HEK293 (cell line): ENCODE measurements around the gene GOLT1B.

Experiments
- CTCF ChIA-PET: fragments of 350-600 bp; formaldehyde crosslinking; extraction: SDS; loops from one replicate; lab custom pipeline; 2021; ENCODE audit warnings: antibody characterized with exemption; lab: Yijun Ruan, JAX
- POLR2A ChIA-PET: fragments of 300-600 bp; formaldehyde crosslinking; extraction: SDS; loops from one replicate; lab custom pipeline; 2020; ENCODE audit warnings: antibody characterized with exemption, inconsistent platforms; lab: Yijun Ruan, JAX
- H3K27ac ChIP-seq: fragments of 200-500 bp; sonication (Bioruptor generic); 2 replicates; pipeline ENCODE4 v1.5.1; 2014; ENCODE audit warnings: low read depth, low read length, control low read depth, inconsistent platforms; ENCODE audit errors: extremely low read depth
- H3K36me3 ChIP-seq, 2 experiments: fragments of 200-500 bp in 1 of 2; sonication (Bioruptor generic) in 1 of 2; 1 replicate in 1 of 2; 2 replicates in 1 of 2; pipeline ENCODE4 v1.5.1; 2014 to 2017; ENCODE audit warnings: inconsistent platforms in 2 of 2, low read length in 2 of 2; ENCODE audit not compliant: control insufficient read depth in 2 of 2, insufficient read depth in 1 of 2
- H3K4me1 ChIP-seq: fragments of 200-500 bp; sonication (Bioruptor generic); 2 replicates; pipeline ENCODE4 v1.5.1; 2014; ENCODE audit warnings: mild to moderate bottlenecking, low read length, inconsistent platforms; ENCODE audit not compliant: control insufficient read depth, insufficient read depth
- H3K4me3 ChIP-seq: 2 replicates; pipeline ENCODE4 v1.5.1; 2011; ENCODE audit warnings: low read depth, mild to moderate bottlenecking, control low read depth, low read length, moderate library complexity
- H3K9me3 ChIP-seq: fragments of 200-500 bp; sonication (Bioruptor generic); 2 replicates; pipeline ENCODE4 v1.5.1; 2014; ENCODE audit warnings: low read depth, low read length, inconsistent platforms; ENCODE audit not compliant: control insufficient read depth, insufficient read depth
- GLI2 ChIP-seq: fragments of 450-650 bp; formaldehyde crosslinking; IDR thresholded peaks from 2 replicates; pipeline ENCODE4; 2017; ENCODE audit warnings: missing biosample characterization, missing genetic modification characterization, low read depth, borderline replicate concordance
- GLI4 ChIP-seq: fragments of 450-650 bp; formaldehyde crosslinking; IDR thresholded peaks from 2 replicates; pipeline ENCODE4 v1.5.1; 2016; ENCODE audit warnings: missing biosample characterization, missing genetic modification characterization
- GLIS1 ChIP-seq: fragments of 450-650 bp; formaldehyde crosslinking; IDR thresholded peaks from 2 replicates; pipeline ENCODE4 v1.5.1; 2016; ENCODE audit warnings: missing biosample characterization, missing genetic modification characterization
- GLIS2 ChIP-seq: fragments of 450-650 bp; formaldehyde crosslinking; IDR thresholded peaks from 2 replicates; pipeline ENCODE4 v1.5.1; 2016; ENCODE audit warnings: missing biosample characterization, missing genetic modification characterization
- HOXA7 ChIP-seq: sonication (generic); formaldehyde crosslinking; IDR thresholded peaks from 2 replicates; pipeline ENCODE4 v1.8.1; 2022; ENCODE audit warnings: missing genetic modification reagents, borderline replicate concordance
- KLF16 ChIP-seq: fragments of 450-650 bp; formaldehyde crosslinking; IDR thresholded peaks from 2 replicates; pipeline ENCODE4 v1.5.1; 2017; ENCODE audit warnings: missing biosample characterization, missing genetic modification characterization
- MEIS1 ChIP-seq: sonication (generic); formaldehyde crosslinking; IDR thresholded peaks from 2 replicates; pipeline ENCODE4 v1.8.1; 2022; ENCODE audit warnings: missing genetic modification reagents, mild to moderate bottlenecking, borderline replicate concordance
- ZFP69B ChIP-seq: fragments of 450-650 bp; formaldehyde crosslinking; IDR thresholded peaks from 2 replicates; pipeline ENCODE4 v1.5.1; 2016; ENCODE audit warnings: missing biosample characterization, missing genetic modification characterization
- ZNF10 ChIP-seq: fragments of 450-650 bp; formaldehyde crosslinking; IDR thresholded peaks from 2 replicates; pipeline ENCODE4 v1.5.1; 2017; ENCODE audit warnings: missing biosample characterization, missing genetic modification characterization
- ZNF121 ChIP-seq: fragments of 450-650 bp; formaldehyde crosslinking; IDR thresholded peaks from 2 replicates; pipeline ENCODE4 v1.5.1; 2016; ENCODE audit warnings: missing biosample characterization, missing genetic modification characterization
- ZNF140 ChIP-seq: fragments of 450-650 bp; formaldehyde crosslinking; IDR thresholded peaks from 2 replicates; pipeline ENCODE4 v1.5.1; 2016; ENCODE audit warnings: missing biosample characterization, missing genetic modification characterization
- ZNF211 ChIP-seq: fragments of 450-650 bp; formaldehyde crosslinking; IDR thresholded peaks from 2 replicates; pipeline ENCODE4 v1.5.1; 2016; ENCODE audit warnings: low read depth, missing biosample characterization, missing genetic modification characterization
- ZNF302 ChIP-seq: fragments of 450-650 bp; formaldehyde crosslinking; IDR thresholded peaks from 2 replicates; pipeline ENCODE4 v1.5.1; 2016; ENCODE audit warnings: missing biosample characterization, missing genetic modification characterization, low read depth
- ZNF311 ChIP-seq: fragments of 450-650 bp; formaldehyde crosslinking; IDR thresholded peaks from 2 replicates; pipeline ENCODE4 v1.5.1; 2017; ENCODE audit warnings: missing biosample characterization, missing genetic modification characterization, borderline replicate concordance
- ZNF433 ChIP-seq: fragments of 450-650 bp; formaldehyde crosslinking; IDR thresholded peaks from 2 replicates; pipeline ENCODE4 v1.5.1; 2016; ENCODE audit warnings: missing biosample characterization, missing genetic modification characterization, low read depth
- ZNF488 ChIP-seq: fragments of 450-650 bp; formaldehyde crosslinking; IDR thresholded peaks from 2 replicates; pipeline ENCODE4 v1.5.1; 2016; ENCODE audit warnings: missing biosample characterization, missing genetic modification characterization
- ZNF510 ChIP-seq: fragments of 450-650 bp; formaldehyde crosslinking; IDR thresholded peaks from 2 replicates; pipeline ENCODE4 v1.5.1; 2018; ENCODE audit warnings: mild to moderate bottlenecking, missing genetic modification characterization, missing biosample characterization; ENCODE audit not compliant: insufficient replicate concordance
- ZNF521 ChIP-seq: fragments of 450-650 bp; formaldehyde crosslinking; IDR thresholded peaks from 2 replicates; pipeline ENCODE4 v1.5.1; 2017; ENCODE audit warnings: missing biosample characterization, mild to moderate bottlenecking, missing genetic modification characterization
- ZNF561 ChIP-seq: fragments of 450-650 bp; IDR thresholded peaks from 2 replicates; pipeline ENCODE4 v1.5.1; 2018; ENCODE audit warnings: missing biosample characterization, missing genetic modification characterization, borderline replicate concordance
- ZNF654 ChIP-seq: fragments of 450-650 bp; formaldehyde crosslinking; IDR thresholded peaks from 2 replicates; pipeline ENCODE4 v1.5.1; 2016; ENCODE audit warnings: low read depth, missing biosample characterization, missing genetic modification characterization
- ZNF660 ChIP-seq: fragments of 450-650 bp; IDR thresholded peaks from 2 replicates; pipeline ENCODE4 v1.5.1; 2018; ENCODE audit warnings: missing biosample characterization, mild to moderate bottlenecking, missing genetic modification characterization
- ZNF785 ChIP-seq: fragments of 450-650 bp; formaldehyde crosslinking; IDR thresholded peaks from 2 replicates; pipeline ENCODE4 v1.5.1; 2016; ENCODE audit warnings: missing biosample characterization, missing genetic modification characterization
- ZSCAN16 ChIP-seq: fragments of 450-650 bp; formaldehyde crosslinking; IDR thresholded peaks from 2 replicates; pipeline ENCODE4 v1.5.1; 2016; ENCODE audit warnings: missing biosample characterization, missing genetic modification characterization
- TF ChIP-seq, protein P1 (sequence below): fragments of 450-650 bp; formaldehyde crosslinking; IDR thresholded peaks from 2 replicates; pipeline ENCODE4 v1.5.1; 2016; ENCODE audit warnings: missing biosample characterization, missing genetic modification characterization
- TF ChIP-seq, protein P2 (sequence below): fragments of 450-650 bp; formaldehyde crosslinking; IDR thresholded peaks from 2 replicates; pipeline ENCODE4 v1.5.1; 2016; ENCODE audit warnings: missing biosample characterization, missing genetic modification characterization
- TF ChIP-seq, protein P3 (sequence below): fragments of 450-650 bp; formaldehyde crosslinking; optimal IDR thresholded peaks from 2 replicates; pipeline ENCODE3; 2016; ENCODE audit warnings: missing biosample characterization, mild to moderate bottlenecking, missing genetic modification characterization
- TF ChIP-seq, protein P4 (sequence below): fragments of 450-650 bp; IDR thresholded peaks from 2 replicates; pipeline ENCODE4 v1.5.1; 2018; ENCODE audit warnings: missing biosample characterization, missing genetic modification characterization
- TF ChIP-seq, protein P5 (sequence below): fragments of 450-650 bp; formaldehyde crosslinking; IDR thresholded peaks from 2 replicates; pipeline ENCODE4 v1.5.1; 2016; ENCODE audit warnings: missing biosample characterization, missing genetic modification characterization

GOLT1B gene

DNA sequence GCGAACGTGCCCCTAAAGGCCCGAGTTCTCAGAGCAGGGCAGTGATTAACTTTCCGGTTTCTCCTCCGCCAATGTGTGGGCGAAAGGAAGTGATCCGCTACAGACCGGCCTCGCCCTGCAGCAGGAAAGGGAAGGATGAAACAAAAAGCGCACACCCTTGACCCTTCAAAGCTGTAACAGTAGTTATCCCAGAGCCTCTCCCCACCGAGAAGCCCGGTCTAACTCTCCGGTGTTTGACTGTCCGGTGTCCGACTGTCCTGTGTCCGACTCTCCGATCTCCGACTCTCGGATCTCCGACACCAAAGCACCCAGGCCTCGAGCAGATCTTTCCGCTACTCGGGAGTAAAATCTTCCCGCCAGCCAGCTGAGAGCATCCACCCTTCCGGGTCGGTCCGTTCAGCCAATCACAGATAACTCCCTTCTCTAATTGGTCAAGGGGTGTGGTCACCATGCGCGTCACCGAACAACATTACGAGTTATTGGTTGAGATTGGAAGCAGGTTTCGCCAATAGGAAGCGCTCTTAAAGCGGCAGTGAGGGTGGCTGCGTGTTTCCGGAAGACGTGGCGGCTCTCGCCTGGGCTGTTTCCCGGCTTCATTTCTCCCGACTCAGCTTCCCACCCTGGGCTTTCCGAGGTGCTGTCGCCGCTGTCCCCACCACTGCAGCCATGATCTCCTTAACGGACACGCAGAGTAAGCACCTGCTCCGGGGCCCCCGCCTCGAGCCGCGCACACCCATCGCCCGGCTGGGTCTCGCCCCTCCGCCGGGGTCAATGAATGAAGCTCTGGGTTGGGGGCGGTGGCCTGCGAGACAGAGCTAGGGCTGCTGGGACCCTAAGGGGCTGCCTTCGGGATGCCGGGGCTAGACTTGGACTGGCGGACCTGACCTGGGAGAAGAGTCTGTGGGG, at the start of gene GOLT1B, which contains the start of gene RECQL:
TSS of gene GOLT1B (plus strand) at position 532 of the 906 bp plus-strand sequence. CDS start at position 667, 135 bp downstream.
TSS of gene RECQL (minus strand) at position 378 of the 906 bp plus-strand sequence. CDS start 2,065 bp downstream, outside the sequence.
- H3K36me3 ChIP-seq: peaks cover 5 to 27% of the 10 kb centered on the region in 2 experiments; a peak in 2 of 3 replicates
- H3K9me3 ChIP-seq: no peaks in the 10 kb centered on the region
- CTCF ChIA-PET: interaction anchor here (0.6 to 1.0 kb wide), 2 partner anchors 149 to 253 kb away, joined by 4 to 5 read pairs; no protein-coding TSS in a partner anchor
- H3K4me1 ChIP-seq: peaks cover 11% of the 10 kb centered on the region
- POLR2A ChIA-PET: interaction anchor here (1.0 to 2.1 kb wide), 11 partner anchors 9 to 165 kb away, joined by 3 to 13 read pairs (median 4); partner anchors contain the start of genes LDHB, PYROXD1 and SPX
- peak within 1 kb of the TSS; percentile 85 for H3K4me3 ChIP-seq
- H3K27ac ChIP-seq: peak within 1 kb of the TSS; percentile 81
- TF ChIP-seq ZNF10 (tag by site-specific recombination) (no peak), ZNF660 (tag by site-specific recombination) (peak; percentile 8), ZNF311 (no peak), ZNF211 (tag by site-specific recombination) (no peak), MEIS1 (CRISPR knock-in tag) (no peak), ZNF488 (tag by site-specific recombination) (no peak), ZNF302 (tag by site-specific recombination) (no peak), GLIS1 (tag by site-specific recombination) (no peak), ZNF654 (tag by site-specific recombination) (no peak), HOXA7 (CRISPR knock-in tag) (no peak), ZNF433 (tag by site-specific recombination) (no peak), ZNF561 (tag by site-specific recombination) (peak; percentile 55), GLIS2 (tag by site-specific recombination) (peak; percentile 43; the same call in 1 of the 2 replicates), ZNF510 (tag by site-specific recombination) (no peak), ZNF785 (tag by site-specific recombination) (no peak), GLI2 (tag by site-specific recombination) (no peak), ZNF121 (tag by site-specific recombination) (no peak), GLI4 (no peak), ZFP69B (tag by site-specific recombination) (peak; percentile 32; the same call in 1 of the 2 replicates), KLF16 (peak; percentile 62; the same call in 1 of the 2 replicates), ZNF140 (tag by site-specific recombination) (no peak), ZSCAN16 (tag by site-specific recombination) (no peak), ZNF521 (tag by site-specific recombination) (no peak)
- TF ChIP-seq, protein P1, sequence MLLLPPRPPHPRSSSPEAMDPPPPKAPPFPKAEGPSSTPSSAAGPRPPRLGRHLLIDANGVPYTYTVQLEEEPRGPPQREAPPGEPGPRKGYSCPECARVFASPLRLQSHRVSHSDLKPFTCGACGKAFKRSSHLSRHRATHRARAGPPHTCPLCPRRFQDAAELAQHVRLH (tag by site-specific recombination): peak; percentile 68
- TF ChIP-seq, protein P2, sequence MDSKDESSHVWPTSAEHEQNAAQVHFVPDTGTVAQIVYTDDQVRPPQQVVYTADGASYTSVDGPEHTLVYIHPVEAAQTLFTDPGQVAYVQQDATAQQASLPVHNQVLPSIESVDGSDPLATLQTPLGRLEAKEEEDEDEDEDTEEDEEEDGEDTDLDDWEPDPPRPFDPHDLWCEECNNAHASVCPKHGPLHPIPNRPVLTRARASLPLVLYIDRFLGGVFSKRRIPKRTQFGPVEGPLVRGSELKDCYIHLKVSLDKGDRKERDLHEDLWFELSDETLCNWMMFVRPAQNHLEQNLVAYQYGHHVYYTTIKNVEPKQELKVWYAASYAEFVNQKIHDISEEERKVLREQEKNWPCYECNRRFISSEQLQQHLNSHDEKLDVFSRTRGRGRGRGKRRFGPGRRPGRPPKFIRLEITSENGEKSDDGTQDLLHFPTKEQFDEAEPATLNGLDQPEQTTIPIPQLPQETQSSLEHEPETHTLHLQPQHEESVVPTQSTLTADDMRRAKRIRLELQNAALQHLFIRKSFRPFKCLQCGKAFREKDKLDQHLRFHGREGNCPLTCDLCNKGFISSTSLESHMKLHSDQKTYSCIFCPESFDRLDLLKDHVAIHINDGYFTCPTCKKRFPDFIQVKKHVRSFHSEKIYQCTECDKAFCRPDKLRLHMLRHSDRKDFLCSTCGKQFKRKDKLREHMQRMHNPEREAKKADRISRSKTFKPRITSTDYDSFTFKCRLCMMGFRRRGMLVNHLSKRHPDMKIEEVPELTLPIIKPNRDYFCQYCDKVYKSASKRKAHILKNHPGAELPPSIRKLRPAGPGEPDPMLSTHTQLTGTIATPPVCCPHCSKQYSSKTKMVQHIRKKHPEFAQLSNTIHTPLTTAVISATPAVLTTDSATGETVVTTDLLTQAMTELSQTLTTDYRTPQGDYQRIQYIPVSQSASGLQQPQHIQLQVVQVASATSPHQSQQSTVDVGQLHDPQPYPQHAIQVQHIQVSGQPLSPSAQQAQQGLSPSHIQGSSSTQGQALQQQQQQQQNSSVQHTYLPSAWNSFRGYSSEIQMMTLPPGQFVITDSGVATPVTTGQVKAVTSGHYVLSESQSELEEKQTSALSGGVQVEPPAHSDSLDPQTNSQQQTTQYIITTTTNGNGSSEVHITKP (tag by site-specific recombination): no peak
- TF ChIP-seq, protein P3, sequence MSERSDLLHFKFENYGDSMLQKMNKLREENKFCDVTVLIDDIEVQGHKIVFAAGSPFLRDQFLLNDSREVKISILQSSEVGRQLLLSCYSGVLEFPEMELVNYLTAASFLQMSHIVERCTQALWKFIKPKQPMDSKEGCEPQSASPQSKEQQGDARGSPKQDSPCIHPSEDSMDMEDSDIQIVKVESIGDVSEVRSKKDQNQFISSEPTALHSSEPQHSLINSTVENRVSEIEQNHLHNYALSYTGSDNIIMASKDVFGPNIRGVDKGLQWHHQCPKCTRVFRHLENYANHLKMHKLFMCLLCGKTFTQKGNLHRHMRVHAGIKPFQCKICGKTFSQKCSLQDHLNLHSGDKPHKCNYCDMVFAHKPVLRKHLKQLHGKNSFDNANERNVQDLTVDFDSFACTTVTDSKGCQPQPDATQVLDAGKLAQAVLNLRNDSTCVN (tag by site-specific recombination): no peak
- TF ChIP-seq, protein P4, sequence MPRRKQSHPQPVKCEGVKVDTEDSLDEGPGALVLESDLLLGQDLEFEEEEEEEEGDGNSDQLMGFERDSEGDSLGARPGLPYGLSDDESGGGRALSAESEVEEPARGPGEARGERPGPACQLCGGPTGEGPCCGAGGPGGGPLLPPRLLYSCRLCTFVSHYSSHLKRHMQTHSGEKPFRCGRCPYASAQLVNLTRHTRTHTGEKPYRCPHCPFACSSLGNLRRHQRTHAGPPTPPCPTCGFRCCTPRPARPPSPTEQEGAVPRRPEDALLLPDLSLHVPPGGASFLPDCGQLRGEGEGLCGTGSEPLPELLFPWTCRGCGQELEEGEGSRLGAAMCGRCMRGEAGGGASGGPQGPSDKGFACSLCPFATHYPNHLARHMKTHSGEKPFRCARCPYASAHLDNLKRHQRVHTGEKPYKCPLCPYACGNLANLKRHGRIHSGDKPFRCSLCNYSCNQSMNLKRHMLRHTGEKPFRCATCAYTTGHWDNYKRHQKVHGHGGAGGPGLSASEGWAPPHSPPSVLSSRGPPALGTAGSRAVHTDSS (tag by site-specific recombination): no peak
- TF ChIP-seq, protein P5, sequence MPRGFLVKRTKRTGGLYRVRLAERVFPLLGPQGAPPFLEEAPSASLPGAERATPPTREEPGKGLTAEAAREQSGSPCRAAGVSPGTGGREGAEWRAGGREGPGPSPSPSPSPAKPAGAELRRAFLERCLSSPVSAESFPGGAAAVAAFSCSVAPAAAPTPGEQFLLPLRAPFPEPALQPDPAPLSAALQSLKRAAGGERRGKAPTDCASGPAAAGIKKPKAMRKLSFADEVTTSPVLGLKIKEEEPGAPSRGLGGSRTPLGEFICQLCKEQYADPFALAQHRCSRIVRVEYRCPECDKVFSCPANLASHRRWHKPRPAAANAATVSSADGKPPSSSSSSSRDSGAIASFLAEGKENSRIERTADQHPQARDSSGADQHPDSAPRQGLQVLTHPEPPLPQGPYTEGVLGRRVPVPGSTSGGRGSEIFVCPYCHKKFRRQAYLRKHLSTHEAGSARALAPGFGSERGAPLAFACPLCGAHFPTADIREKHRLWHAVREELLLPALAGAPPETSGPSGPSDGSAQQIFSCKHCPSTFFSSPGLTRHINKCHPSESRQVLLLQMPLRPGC (tag by site-specific recombination): no peak
